Activated naive CD8-positive, alpha-beta T cell treated with anti-CD3 and anti-CD28 coated beads, Interleukin-2, amount 10 ng/mL, durations not matched to agents 7 days and 5 days (primary cell): ENCODE measurements around the gene DRG1. TPM values are rescaled to one million over a fixed set of nuclear protein-coding genes. Genes with fewer than 3 reads are reported as not detected.
"Not testable (repeated sequence)": the region's sequence is repeated elsewhere in the genome, so short reads cannot be mapped to it uniquely, and the experiment has no call there.

ENCODE experiments used
- ATAC-seq: fragments of 150-1000 bp; cut with Tn5 transposase; one replicate; pipeline ENCODE4 v1.10.0; 2021; ENCODE audit warnings: low read depth, moderate library complexity
- POLR2A ChIA-PET: fragments of 350-600 bp; sonication (Branson Sonifier 250); formaldehyde crosslinking; loops from one replicate; lab custom pipeline; 2021; ENCODE audit warnings: antibody characterized with exemption; lab: Charles Lee
- DNase-seq: peaks from one replicate; pipeline ENCODE4 v3.0.0; 2021
- H3K27ac Mint-ChIP-seq: one replicate; pipeline ENCODE4 v1.8.0; 2022; ENCODE audit warnings: mild to moderate bottlenecking, mixed read lengths
- H3K27me3 Mint-ChIP-seq: one replicate; pipeline ENCODE4 v1.8.0; 2022; ENCODE audit warnings: mild to moderate bottlenecking, moderate library complexity, mixed read lengths
- H3K36me3 Mint-ChIP-seq: one replicate; pipeline ENCODE4 v1.8.0; 2021; ENCODE audit warnings: mild to moderate bottlenecking, mixed read lengths
- H3K4me1 Mint-ChIP-seq: one replicate; pipeline ENCODE4 v1.8.0; 2021; ENCODE audit warnings: mixed read lengths
- H3K4me3 Mint-ChIP-seq: one replicate; pipeline ENCODE4 v1.8.0; 2022; ENCODE audit warnings: mild to moderate bottlenecking, moderate library complexity, mixed read lengths
- H3K9me3 Mint-ChIP-seq: one replicate; pipeline ENCODE4 v1.8.0; 2021; ENCODE audit warnings: mixed read lengths
- total RNA-seq, 2 experiments: library from RNA; stranded (reverse); gene quantifications; one replicate each; pipeline ENCODE4 v1.2.3, GENCODE V29; 2021

DRG1 gene, protein sequence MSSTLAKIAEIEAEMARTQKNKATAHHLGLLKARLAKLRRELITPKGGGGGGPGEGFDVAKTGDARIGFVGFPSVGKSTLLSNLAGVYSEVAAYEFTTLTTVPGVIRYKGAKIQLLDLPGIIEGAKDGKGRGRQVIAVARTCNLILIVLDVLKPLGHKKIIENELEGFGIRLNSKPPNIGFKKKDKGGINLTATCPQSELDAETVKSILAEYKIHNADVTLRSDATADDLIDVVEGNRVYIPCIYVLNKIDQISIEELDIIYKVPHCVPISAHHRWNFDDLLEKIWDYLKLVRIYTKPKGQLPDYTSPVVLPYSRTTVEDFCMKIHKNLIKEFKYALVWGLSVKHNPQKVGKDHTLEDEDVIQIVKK
- total RNA-seq: 10 to 100 TPM; 71.9 to 87.8 TPM

DNA sequence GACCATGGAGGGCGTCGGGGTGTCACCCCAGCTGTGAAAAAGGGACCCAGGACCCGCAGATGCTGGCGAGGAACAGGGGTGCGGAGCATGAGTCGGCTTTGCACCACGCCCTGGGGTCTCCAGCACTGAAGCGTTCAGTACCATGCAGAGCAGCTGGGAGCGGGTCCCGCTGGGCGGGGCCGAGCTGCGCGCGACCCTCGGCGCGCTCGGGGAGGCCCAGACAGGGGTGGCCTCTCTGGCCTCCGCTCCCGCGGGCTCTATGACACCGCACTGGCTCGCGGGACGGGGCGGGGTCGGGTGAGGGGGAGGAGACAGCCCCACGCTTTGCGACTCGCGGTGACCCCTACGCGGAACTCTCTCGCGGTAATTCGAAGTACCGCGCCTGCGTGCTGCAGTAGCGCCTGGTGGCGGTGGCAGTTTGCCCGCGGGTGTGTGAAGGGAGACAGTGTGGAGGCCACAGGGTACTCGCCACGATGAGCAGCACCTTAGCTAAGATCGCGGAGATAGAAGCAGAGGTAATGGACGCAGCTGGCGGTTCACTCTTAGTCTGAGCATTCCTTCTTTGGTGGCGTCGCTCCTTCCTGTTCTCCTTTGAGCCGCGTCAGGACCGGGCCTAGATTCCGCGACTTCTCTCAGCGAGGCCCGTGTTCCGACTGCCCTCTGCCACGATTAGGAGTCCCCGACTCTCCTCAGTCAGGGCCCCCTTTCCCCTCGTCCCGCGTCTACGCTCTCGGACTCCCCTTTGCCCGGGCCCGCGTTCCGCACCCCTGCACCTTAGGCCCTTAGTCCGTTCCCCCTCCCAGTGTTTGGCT lies at the start of gene DRG1:
Gene DRG1 (plus strand): TSS at position 394 of the 812 bp plus-strand sequence. CDS start 80 bp downstream, at position 474.
- Mint-ChIP-seq H3K27ac (peak within 1 kb of the TSS; percentile 92), H3K36me3 (peaks cover 17% of the 10 kb centered on the region), H3K9me3 (peaks cover under 1% of the 10 kb centered on the region), H3K27me3 (peaks cover 2% of the 10 kb centered on the region), H3K4me1 (peaks cover 20% of the 10 kb centered on the region), H3K4me3 (peak within 1 kb of the TSS; percentile 99)
- POLR2A ChIA-PET: interaction anchor here (0.6 to 4.2 kb wide), 7 partner anchors 18 to 89 kb away, joined by 3 to 44 read pairs (median 3); partner anchors contain the start of gene PATZ1
- DNase-seq (peak; percentile 97), ATAC-seq (peak; percentile 99)

DNA sequence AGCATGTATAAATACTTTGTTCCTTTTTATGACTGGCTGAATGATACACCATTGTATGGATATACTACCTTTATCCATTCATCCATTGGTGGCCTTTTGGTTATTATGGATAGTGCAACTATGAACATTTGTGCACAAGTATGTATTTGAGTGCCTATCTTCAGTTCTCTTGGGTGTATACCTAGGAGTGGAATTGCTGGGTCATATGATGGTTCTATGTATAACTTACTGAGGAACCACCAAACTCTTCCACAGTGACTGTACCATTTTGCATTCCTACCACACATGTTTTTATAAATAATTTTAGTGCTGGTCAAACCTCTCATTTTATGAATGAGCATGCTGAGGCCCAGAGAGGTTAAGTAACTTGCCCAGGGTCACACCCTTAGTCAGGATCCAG lies 49.4 kb upstream of the DRG1 start:
- no peak overlapping the region for H3K27ac Mint-ChIP-seq
- DNase-seq (no peak), ATAC-seq (no peak)
- H3K9me3 Mint-ChIP-seq: no peaks in the 10 kb centered on the region
- POLR2A ChIA-PET: no interaction called here
- peaks cover under 1% of the 10 kb centered on the region for H3K36me3 Mint-ChIP-seq
- H3K27me3 Mint-ChIP-seq: peaks cover 2% of the 10 kb centered on the region
- peaks cover 5% of the 10 kb centered on the region for H3K4me1 Mint-ChIP-seq
- no peak overlapping the region for H3K4me3 Mint-ChIP-seq

DNA sequence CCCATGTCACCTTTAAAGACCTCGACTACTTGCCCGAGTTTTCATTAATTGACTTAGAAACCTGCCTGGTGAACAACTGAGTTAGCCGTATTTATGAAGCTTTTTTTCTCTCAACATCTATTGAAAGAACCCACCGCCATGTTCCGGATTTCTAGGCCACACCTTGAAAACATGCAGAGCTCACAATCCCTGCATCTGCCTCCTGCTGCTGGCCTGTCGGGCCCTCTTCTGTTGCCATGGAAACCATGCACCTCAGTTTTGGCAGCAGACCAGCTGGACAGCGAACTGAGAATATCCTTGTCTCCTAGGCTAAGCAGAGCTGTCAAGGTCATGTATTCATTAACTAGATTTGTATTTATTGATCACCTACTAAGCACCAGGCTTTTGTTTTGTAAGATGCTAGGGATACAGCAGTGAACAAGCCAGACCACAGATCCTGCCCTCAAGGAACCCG lies 49.0 kb upstream of the DRG1 start:
- Mint-ChIP-seq H3K27ac (no peak overlapping the region), H3K27me3 (peaks cover 2% of the 10 kb centered on the region), H3K4me3 (no peak overlapping the region), H3K4me1 (peaks cover 5% of the 10 kb centered on the region), H3K9me3 (no peaks in the 10 kb centered on the region), H3K36me3 (no peaks in the 10 kb centered on the region)
- POLR2A ChIA-PET: no interaction called here
- ATAC-seq (no peak), DNase-seq (no peak)

DNA sequence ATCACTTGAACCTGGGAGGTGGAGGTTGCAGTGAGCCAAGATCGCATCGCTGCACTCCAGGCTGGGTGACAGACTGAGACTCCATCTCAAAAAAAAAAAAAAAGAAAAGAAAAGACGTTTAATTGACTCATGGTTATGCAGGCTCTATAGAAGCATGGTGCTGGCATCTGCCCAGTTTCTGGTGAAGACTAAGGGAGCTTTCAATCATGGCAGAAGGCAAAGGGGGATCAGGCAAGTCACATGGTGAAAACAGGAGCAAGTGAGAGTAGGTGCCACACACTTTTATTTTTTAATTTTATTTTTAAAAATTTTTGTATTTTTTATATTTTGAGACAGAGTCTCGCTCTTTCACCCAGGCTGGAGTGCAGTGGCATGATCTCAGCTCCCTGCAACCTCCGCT lies 44.9 kb upstream of the DRG1 start:
- DNase-seq (no peak), ATAC-seq (no peak)
- Mint-ChIP-seq H3K27ac (no peak overlapping the region), H3K36me3 (no peaks in the 10 kb centered on the region), H3K9me3 (no peaks in the 10 kb centered on the region), H3K4me3 (no peak overlapping the region), H3K27me3 (peaks cover 12% of the 10 kb centered on the region), H3K4me1 (no peaks in the 10 kb centered on the region)
- POLR2A ChIA-PET: no interaction called here

DNA sequence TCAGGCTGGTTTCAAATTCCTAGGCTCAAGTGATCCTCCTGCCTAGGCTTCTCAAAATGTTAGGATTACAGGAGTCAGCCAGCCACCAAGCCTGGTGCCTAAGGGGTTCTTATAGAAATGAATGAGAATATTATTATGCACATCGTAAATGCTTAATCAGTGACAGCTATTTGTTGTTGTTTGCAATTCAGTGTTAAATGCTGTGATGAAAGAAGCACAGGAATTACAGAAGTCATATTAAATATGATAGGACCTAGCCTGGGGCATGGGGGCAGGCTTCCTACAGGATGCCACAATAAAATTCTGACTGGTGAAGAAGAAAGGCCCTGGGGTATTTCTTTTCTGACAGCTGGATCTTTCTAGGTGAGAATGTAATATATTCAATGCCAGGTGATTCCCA lies 39.4 kb upstream of the DRG1 start:
- Mint-ChIP-seq H3K27ac (no peak overlapping the region), H3K36me3 (no peaks in the 10 kb centered on the region), H3K4me3 (no peak overlapping the region), H3K4me1 (no peaks in the 10 kb centered on the region), H3K27me3 (peaks cover 17% of the 10 kb centered on the region), H3K9me3 (no peaks in the 10 kb centered on the region)
- ATAC-seq: no peak
- POLR2A ChIA-PET: interaction anchor here (0.6 kb wide), 1 partner anchor 498 kb away, joined by 3 read pairs; no protein-coding TSS in a partner anchor
- no peak for DNase-seq

DNA sequence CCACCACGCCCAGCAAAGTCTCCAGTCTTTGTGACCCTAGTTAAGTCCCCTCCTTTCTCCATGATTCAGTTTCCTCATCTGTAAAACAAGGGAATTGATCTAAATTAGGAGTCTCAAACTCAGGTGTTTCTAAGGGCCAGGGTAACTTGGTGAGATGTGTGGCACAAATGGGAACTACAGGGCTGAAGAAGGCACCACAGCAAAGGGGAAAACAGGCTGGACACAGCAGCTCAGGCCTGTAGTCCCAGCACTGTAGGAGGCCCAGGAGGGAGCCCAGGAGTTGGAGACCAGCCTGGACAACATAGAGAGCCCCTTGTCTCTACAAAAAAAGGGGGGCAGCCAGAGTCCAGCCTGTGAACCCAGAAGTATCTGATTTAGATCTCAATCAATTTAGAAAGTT lies 37.7 kb upstream of the DRG1 start:
- no peaks in the 10 kb centered on the region for H3K9me3 Mint-ChIP-seq
- ATAC-seq (no peak), DNase-seq (no peak)
- no peak overlapping the region for H3K4me3 Mint-ChIP-seq
- POLR2A ChIA-PET: no interaction called here
- peaks cover 14% of the 10 kb centered on the region for H3K27me3 Mint-ChIP-seq
- no peaks in the 10 kb centered on the region for H3K36me3 Mint-ChIP-seq
- no peaks in the 10 kb centered on the region for H3K4me1 Mint-ChIP-seq
- H3K27ac Mint-ChIP-seq: no peak overlapping the region

DNA sequence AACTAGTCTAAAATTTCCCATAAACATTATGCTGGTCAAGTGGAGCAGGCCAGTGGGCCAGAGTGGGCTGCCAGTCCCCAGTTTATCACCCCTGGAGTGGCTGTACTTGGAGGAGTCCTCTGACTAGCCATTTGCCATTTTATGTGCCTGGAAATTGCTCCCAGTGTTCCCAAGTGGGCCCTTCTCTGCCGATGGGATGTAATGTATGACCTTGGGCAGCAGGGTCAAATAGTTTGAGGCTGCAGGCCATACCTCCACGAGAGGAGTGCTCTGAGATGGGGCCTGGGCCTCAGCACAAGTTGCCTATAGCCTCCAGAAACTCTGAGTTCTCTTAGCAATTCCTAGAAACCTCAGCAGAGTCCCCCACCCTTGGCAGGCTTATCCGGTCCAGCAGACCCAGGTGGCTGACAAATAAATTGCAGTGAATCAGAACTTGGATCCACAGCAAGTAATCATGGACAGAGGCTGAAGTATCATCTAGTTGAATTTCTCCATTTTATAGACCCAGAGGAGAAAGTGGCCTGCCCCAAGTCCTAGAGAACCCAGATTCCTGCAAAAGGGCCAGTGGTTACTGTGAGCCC lies 35.4 kb upstream of the DRG1 start:
- Mint-ChIP-seq H3K4me1 (no peaks in the 10 kb centered on the region), H3K36me3 (no peaks in the 10 kb centered on the region), H3K9me3 (no peaks in the 10 kb centered on the region), H3K27me3 (peaks cover 7% of the 10 kb centered on the region), H3K27ac (no peak overlapping the region), H3K4me3 (no peak overlapping the region)
- DNase-seq (no peak), ATAC-seq (no peak)
- POLR2A ChIA-PET: no interaction called here

DNA sequence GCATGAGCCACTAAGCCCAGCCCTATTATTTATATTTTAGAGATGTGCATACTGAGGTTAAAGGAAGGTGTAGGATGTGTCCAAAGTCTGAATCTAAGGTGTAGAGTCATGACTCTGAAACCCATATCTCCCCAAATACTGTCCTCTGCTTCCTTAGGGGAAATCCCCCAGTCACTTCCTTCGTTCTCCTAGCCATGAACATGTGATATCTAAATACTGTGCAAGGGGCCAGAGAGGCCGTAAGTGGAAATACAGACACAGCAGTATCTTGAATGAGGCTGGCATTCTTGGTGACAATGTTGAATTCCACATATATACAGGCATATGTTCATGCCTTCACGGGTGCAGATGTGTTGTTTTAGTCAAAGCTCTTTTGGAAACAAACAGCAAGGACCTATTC lies 32.0 kb upstream of the DRG1 start:
- H3K9me3 Mint-ChIP-seq: no peaks in the 10 kb centered on the region
- H3K4me3 Mint-ChIP-seq: no peak overlapping the region
- ATAC-seq: no peak
- no peaks in the 10 kb centered on the region for H3K36me3 Mint-ChIP-seq
- POLR2A ChIA-PET: no interaction called here
- H3K27ac Mint-ChIP-seq: no peak overlapping the region
- no peaks in the 10 kb centered on the region for H3K4me1 Mint-ChIP-seq
- no peak for DNase-seq
- no peaks in the 10 kb centered on the region for H3K27me3 Mint-ChIP-seq

DNA sequence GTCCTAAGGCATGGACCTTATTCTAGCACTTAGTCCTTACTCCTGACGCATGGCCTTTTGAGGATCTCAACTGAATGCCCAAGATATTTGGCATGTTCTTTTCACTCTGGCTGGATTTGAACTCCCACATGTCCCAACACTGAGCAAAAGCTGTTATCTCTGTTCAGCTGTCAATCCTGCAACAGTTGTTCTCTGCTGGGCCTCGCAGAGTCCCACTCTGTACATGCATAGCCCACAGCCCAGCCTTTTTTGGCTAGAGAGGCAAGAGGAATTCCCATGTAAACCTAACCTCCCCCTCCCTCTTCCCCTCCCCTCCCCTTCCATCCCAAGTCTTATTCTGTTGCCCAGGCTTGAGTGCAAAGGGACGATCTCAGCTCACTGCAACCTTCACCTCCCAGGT lies 21.8 kb upstream of the DRG1 start:
- no peaks in the 10 kb centered on the region for H3K4me1 Mint-ChIP-seq
- ATAC-seq: no peak
- H3K9me3 Mint-ChIP-seq: no peaks in the 10 kb centered on the region
- H3K27ac Mint-ChIP-seq: no peak overlapping the region
- no peaks in the 10 kb centered on the region for H3K36me3 Mint-ChIP-seq
- POLR2A ChIA-PET: no interaction called here
- DNase-seq: no peak
- H3K4me3 Mint-ChIP-seq: no peak overlapping the region
- peaks cover 3% of the 10 kb centered on the region for H3K27me3 Mint-ChIP-seq

DNA sequence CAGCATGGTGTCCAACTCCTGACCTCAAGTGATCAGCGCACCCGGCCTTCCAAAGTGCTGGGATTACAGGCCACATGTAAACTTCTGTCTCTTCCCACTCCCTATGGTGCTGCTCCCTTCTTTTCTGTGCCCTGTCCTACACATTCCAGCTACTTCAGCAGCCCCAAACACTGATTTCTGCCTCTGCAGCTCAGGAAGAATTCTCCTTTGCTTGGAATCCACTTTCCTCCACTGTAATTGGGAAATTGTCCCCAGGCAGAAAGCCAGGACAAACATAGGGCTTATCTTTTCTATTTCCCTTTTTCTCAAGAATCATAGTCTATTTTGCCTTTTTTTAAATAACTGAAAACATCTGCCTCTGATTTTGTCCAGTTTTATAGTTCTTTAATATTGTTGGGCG lies 21.3 kb upstream of the DRG1 start:
- H3K4me1 Mint-ChIP-seq: no peaks in the 10 kb centered on the region
- H3K27ac Mint-ChIP-seq: no peak overlapping the region
- H3K4me3 Mint-ChIP-seq: no peak overlapping the region
- peaks cover 6% of the 10 kb centered on the region for H3K27me3 Mint-ChIP-seq
- no peaks in the 10 kb centered on the region for H3K9me3 Mint-ChIP-seq
- no peak for DNase-seq
- ATAC-seq: no peak
- no peaks in the 10 kb centered on the region for H3K36me3 Mint-ChIP-seq
- POLR2A ChIA-PET: no interaction called here

DNA sequence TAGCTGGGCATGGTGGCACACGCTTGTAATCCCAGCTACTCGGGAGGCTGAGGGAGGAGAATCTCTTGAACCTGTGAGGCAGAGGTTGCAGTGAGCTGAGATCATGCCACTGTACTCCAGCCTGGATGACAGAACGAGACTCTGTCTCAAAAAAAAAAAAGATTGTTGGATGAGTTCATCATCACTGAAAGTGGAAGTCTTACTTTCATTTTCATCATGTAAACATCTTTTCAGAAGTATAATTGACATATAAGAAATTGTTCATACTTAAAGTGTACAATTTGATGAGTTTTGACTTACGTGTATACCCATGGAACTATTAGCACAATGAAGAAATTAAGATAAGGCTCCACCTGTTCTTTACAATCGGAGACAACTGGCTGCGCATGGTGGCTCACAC lies 20.8 kb upstream of the DRG1 start:
- H3K27ac Mint-ChIP-seq, DNase-seq, H3K9me3 Mint-ChIP-seq, H3K4me3 Mint-ChIP-seq, POLR2A ChIA-PET, H3K4me1 Mint-ChIP-seq, H3K27me3 Mint-ChIP-seq, ATAC-seq, H3K36me3 Mint-ChIP-seq: not testable (repeated sequence)

DNA sequence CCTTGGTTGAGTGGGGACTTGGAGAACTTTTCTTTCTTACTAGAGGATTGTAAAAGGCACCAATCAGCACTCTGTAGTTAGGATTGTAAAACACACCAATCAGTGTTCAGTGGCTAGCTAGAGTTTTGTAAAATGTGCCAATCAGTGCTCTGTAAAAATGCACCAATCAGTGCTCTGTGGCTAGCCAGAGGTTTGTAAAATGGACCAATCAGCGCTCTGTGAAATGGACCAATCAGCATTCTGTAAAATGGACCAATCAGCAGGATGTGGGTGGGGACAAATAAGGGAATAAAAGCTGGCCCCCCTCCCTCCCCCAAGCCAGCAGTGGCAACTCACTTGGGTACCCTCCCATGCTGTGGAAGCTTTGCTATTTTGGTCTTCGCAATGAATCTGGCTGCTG lies 5.5 kb upstream of the DRG1 start:
- POLR2A ChIA-PET: no interaction called here
- no peak for ATAC-seq
- H3K27me3 Mint-ChIP-seq: peaks cover 9% of the 10 kb centered on the region

DNA sequence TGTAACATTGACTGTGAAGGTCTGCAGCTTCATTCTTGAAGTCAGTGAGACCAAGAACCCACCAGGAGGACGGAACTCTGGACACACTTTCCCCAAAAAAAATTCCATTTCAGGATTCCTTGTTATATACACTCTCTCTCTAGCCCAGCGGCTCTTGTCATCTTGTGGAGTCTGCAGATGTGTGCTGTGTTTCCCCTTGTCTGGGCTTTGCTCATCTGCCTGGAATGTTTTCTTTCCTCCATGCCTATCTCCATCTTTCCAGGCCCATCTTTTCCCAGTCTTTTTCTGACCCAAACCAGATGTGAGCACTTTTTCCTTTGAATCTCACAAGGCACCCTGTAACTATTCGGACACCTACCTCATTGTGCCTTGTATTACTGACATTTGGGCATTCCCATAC lies 5.1 kb upstream of the DRG1 start:
- ATAC-seq (no peak), DNase-seq (no peak)
- peaks cover 3% of the 10 kb centered on the region for H3K4me1 Mint-ChIP-seq
- H3K9me3 Mint-ChIP-seq: peaks cover 2% of the 10 kb centered on the region
- H3K4me3 Mint-ChIP-seq: no peak overlapping the region
- H3K36me3 Mint-ChIP-seq: peaks cover 2% of the 10 kb centered on the region
- POLR2A ChIA-PET: no interaction called here
- no peak overlapping the region for H3K27ac Mint-ChIP-seq
- H3K27me3 Mint-ChIP-seq: peaks cover 9% of the 10 kb centered on the region

More for the DNA sequence above, 5.5 kb upstream of the DRG1 start:
- no peak overlapping the region for H3K27ac Mint-ChIP-seq
- peaks cover 2% of the 10 kb centered on the region for H3K4me1 Mint-ChIP-seq
- no peak overlapping the region for H3K4me3 Mint-ChIP-seq
- peaks cover 2% of the 10 kb centered on the region for H3K36me3 Mint-ChIP-seq
- no peak for DNase-seq
- peaks cover 2% of the 10 kb centered on the region for H3K9me3 Mint-ChIP-seq
